Spleen (tissue), 11 donors: ENCODE measurements around the gene RNF17. TPM values are rescaled to one million over a fixed set of nuclear protein-coding genes. Genes with fewer than 3 reads are reported as not detected.

Experiments used
- DNase-seq: peaks from one replicate; pipeline ENCODE4 v3.0.0-alpha.2; 2020
- H3K27ac ChIP-seq, 8 donors: fragments of 200-600 bp; sonication (generic) in 7 of 8; 1 replicate in 4 of 8; 2 replicates in 4 of 8; pipeline versions ENCODE4 v1.5.0 to v1.8.0; 2016 to 2021; ENCODE audit warnings: inconsistent platforms in 4 of 8, mild to moderate bottlenecking in 4 of 8, moderate library complexity in 1 of 8
- H3K27me3 ChIP-seq, 7 donors: fragments of 200-600 bp; sonication (generic) in 6 of 7; replicated peaks in 1 of 7; 1 replicate in 4 of 7; 2 replicates in 3 of 7; pipeline versions ENCODE4 v1.5.0 to v1.8.0; 2016 to 2021; ENCODE audit warnings: inconsistent platforms in 3 of 7, mild to moderate bottlenecking in 1 of 7
- H3K36me3 ChIP-seq, 6 donors: fragments of 200-600 bp; sonication (generic) in 5 of 6; 1 replicate in 4 of 6; 2 replicates in 2 of 6; pipeline versions ENCODE4 v1.5.0 to v1.8.0; 2016 to 2021; ENCODE audit warnings: inconsistent platforms in 2 of 6
- H3K4me1 ChIP-seq, 6 donors: fragments of 200-600 bp; sonication (generic) in 5 of 6; 1 replicate in 3 of 6; 2 replicates in 3 of 6; pipeline versions ENCODE4 v1.5.0 to v1.8.0; 2016 to 2021; ENCODE audit warnings: inconsistent platforms in 3 of 6
- H3K4me3 ChIP-seq, 8 donors: fragments of 200-600 bp; sonication (generic) in 7 of 8; 1 replicate in 4 of 8; 2 replicates in 4 of 8; pipeline versions ENCODE4 v1.5.0 to v1.8.0; 2016 to 2021; ENCODE audit warnings: inconsistent platforms in 4 of 8, mild to moderate bottlenecking in 4 of 8, moderate library complexity in 2 of 8
- H3K9me3 ChIP-seq, 8 donors: fragments of 200-600 bp; sonication (generic) in 7 of 8; 1 replicate in 4 of 8; 2 replicates in 4 of 8; pipeline versions ENCODE4 v1.5.0 to v1.8.0; 2016 to 2021; ENCODE audit warnings: inconsistent platforms in 4 of 8
- CTCF ChIP-seq, 11 experiments: fragments of 200-600 bp in 7 of 11; fragments of 450-650 bp in 4 of 11; sonication (generic) in 4 of 11; IDR thresholded peaks in 8 of 11; conservative IDR thresholded peaks in 3 of 11; 1 replicate in 7 of 11; 2 replicates in 4 of 11; pipeline versions ENCODE4 v1.4.0 to v1.8.0; 2016 to 2021; ENCODE audit warnings: antibody characterized with exemption in 11 of 11, inconsistent platforms in 4 of 11, mild to moderate bottlenecking in 1 of 11
- POLR2A ChIP-seq, 3 donors: fragments of 450-650 bp; IDR thresholded peaks; one replicate each; pipeline ENCODE4 v1.5.1; 2017; ENCODE audit warnings: antibody characterized with exemption in 3 of 3, mild to moderate bottlenecking in 1 of 3
- POLR2AphosphoS5 ChIP-seq, 3 donors: sonication (generic); formaldehyde crosslinking; IDR thresholded peaks; one replicate each; pipeline ENCODE4 v1.5.1; 2017; ENCODE audit warnings: antibody characterized with exemption in 3 of 3
- WGBS, 5 donors: extraction: QIAGEN DNeasy Blood & Tissue Kit in 3 of 5; methylation state at CpG; one replicate each; pipeline versions ENCODE4 v1.1.5 to v1.1.7; 2013 to 2018; 5-methylcytosine and 5-hydroxymethylcytosine counted together
- intact Hi-C: fragments of 100-400 bp; cut with DNase I; formaldehyde crosslinking; loops from one replicate; pipeline ENCODE4 v1.15.0; 2023; ENCODE audit warnings: low total_unique reads
- polyA plus RNA-seq, 3 donors: library from polyadenylated mRNA; stranded (reverse); fragments of 200-250 nt; gene quantifications; one replicate each; pipeline ENCODE4 v1.2.1, GENCODE V29; 2013
- total RNA-seq, 7 donors: library from RNA; depleted of rRNA in 3 of 7; stranded (reverse); fragments of >200 nt in 3 of 7; fragmentation: NEBNext Ultra II Directional in 4 of 7; extraction: Animal tissue kit (Norgen Biotek cat#: 25700) in 4 of 7; gene quantifications; one replicate each; pipeline versions ENCODE4 v1.1.0 to v1.2.1, GENCODE V29; 2016 to 2021
- donor health status: healthy with polysubstance abuse.
- donor health status: DM: no; HTN: no; CAD: no; lungs with moderate emphysema.
- donor health status: DM: no; HTN: no; CAD: no.
- donor health status: Bipolar disorder and iron deficiency.
- donor health status: healthy.
- donor health status: DM: no; HTN: no; CAD: no.
- donor health status: DM: yes; HTN: yes; CAD: no.

The RNF17 gene
- total and polyA plus RNA-seq, 10 donors, result 0.02 to 0.38 (median 0.24) TPM; not detected in 6

DNA sequence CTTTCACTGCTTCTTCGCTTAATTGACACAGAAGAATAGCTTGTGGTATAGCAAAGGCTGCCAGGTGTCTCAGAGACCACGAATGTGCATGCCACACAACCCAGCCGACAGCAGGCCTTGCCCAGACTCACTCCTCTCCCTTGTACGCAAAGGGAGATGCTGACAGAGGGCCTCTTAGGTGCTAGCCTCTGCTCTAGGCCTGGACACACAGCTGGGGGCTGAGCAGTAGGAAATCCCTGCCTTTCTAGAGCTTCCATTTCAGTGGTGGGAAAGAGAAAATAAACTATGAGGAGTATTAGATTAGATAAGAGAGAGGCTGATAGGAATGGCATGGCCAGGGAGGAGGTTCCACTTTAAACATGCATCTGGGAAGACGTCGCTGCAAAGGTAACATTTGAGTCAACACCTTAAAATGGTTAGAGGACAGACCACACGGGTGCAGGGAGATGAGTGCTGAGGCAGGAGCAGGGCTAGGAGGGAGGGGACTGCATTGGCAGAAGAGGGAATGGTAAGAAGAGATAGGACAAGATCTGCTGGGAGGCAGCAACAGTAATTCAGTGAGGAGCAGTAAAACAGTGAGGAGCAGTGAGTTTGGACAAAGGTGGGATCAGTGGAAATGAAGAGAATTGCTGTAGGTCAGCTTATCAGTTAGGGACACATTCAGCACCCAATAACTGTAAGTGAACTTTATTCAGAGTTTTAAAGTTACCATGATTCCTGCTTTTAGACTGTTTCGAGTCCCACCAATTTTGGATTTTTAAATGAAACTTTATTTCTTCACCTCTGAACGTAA, 100.0 kb downstream of the RNF17 start:
- no peak overlapping the region for H3K4me3 ChIP-seq
- H3K27me3 ChIP-seq, result peaks cover 0 to under 1% (median 0%) of the 10 kb centered on the region in 7 donors
- TF ChIP-seq POLR2A (IDR thresholded peaks at IDR 0.05) (no peak), CTCF (IDR thresholded peaks at IDR 0.05 in 8 of 11, conservative IDR thresholded peaks at IDR 0.05 in 3 of 11) (no peak), POLR2AphosphoS5 (IDR thresholded peaks at IDR 0.05) (no peak)
- no peaks in the 10 kb centered on the region for H3K9me3 ChIP-seq
- no peaks in the 10 kb centered on the region for H3K36me3 ChIP-seq
- peaks cover 0 to 3% (median 0%) of the 10 kb centered on the region in 6 donors for H3K4me1 ChIP-seq
- DNase-seq, result no peak
- H3K27ac ChIP-seq, result no peak overlapping the region
- intact Hi-C loops, result no loop called here
- WGBS, 5 donors, result 72 to 84% (median 80%) methylated on average over 9 of the region's 9 CpGs

DNA sequence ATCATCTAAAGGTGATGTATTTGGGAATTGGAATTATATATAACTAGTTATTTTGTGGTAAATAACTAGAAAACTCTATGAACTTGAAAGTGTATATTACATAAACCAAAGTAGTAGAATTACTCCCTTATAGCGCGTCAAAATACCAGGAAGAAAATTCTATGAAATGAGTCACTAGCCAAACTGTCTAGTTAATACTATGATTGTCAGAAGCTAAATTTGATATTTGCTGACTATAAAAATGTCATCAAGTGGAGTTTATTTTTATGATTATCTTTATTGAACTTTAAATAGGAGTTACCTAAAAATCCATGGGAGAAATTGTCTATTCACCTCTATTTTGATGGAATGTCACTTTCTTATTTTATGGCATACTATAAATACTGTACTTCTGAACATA, 100.6 kb downstream of the RNF17 start:
- WGBS, 5 donors, result 90 to 98% (median 96%) methylated on average over 2 of the region's 2 CpGs
- intact Hi-C loops, result no loop called here

GRCh38 chr13:24865163-24865953, 101.4 kb downstream of the RNF17 start:
- H3K4me3 ChIP-seq, result no peak overlapping the region
- no peaks in the 10 kb centered on the region for H3K9me3 ChIP-seq
- no peaks in the 10 kb centered on the region for H3K36me3 ChIP-seq
- H3K27ac ChIP-seq, result no peak overlapping the region
- peaks cover 0 to 14% (median 0%) of the 10 kb centered on the region in 7 donors for H3K27me3 ChIP-seq
- H3K4me1 ChIP-seq, result peaks cover 0 to 3% (median 0%) of the 10 kb centered on the region in 6 donors
- no peak for TF ChIP-seq POLR2A (IDR thresholded peaks at IDR 0.05)
- no peak for TF ChIP-seq POLR2AphosphoS5 (IDR thresholded peaks at IDR 0.05)
- TF ChIP-seq CTCF (IDR thresholded peaks at IDR 0.05 in 8 of 11, conservative IDR thresholded peaks at IDR 0.05 in 3 of 11), result no peak
- WGBS, 5 donors, result 16 to 29% (median 25%) methylated on average over 5 of the region's 5 CpGs
- no peak for DNase-seq
- intact Hi-C loops, result no loop called here

More for the DNA sequence above, 100.6 kb downstream of the RNF17 start:
- no peak for DNase-seq
- Histone ChIP-seq H3K27ac (no peak overlapping the region), H3K27me3 (peaks cover 0 to 6% (median 0%) of the 10 kb centered on the region in 7 donors), H3K4me1 (peaks cover 0 to 3% (median 0%) of the 10 kb centered on the region in 6 donors), H3K36me3 (no peaks in the 10 kb centered on the region), H3K4me3 (no peak overlapping the region), H3K9me3 (no peaks in the 10 kb centered on the region)
- TF ChIP-seq CTCF (IDR thresholded peaks at IDR 0.05 in 8 of 11, conservative IDR thresholded peaks at IDR 0.05 in 3 of 11) (no peak), POLR2A (IDR thresholded peaks at IDR 0.05) (no peak), POLR2AphosphoS5 (IDR thresholded peaks at IDR 0.05) (no peak)

DNA sequence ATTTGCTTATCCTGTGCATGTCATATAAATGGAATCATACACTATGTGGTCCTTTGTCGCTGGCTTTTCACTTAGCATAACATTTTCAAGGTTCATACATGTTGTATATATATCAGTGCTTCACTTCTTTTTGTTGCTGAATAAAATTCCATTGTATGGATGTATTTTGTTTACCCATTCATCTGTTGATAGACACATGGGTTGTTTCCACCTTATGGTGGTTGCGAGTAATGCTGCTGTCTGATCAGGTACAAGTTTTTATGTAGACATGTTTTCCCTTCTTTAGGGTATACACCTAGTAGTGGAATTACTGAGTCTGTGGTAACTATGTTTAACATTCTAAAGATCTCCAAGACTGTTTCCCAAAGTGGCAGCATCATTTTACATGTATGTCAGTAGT, 102.5 kb downstream of the RNF17 start:
- H3K27ac ChIP-seq, result no peak overlapping the region
- 86 to 97% (median 91%) methylated on average over 2 of the region's 2 CpGs for WGBS, 5 donors
- no peak overlapping the region for H3K4me3 ChIP-seq
- intact Hi-C loops, result no loop called here
- no peak for DNase-seq
- H3K9me3 ChIP-seq, result no peaks in the 10 kb centered on the region
- H3K27me3 ChIP-seq, result peaks cover 0 to 23% (median 0%) of the 10 kb centered on the region in 7 donors
- H3K36me3 ChIP-seq, result no peaks in the 10 kb centered on the region
- H3K4me1 ChIP-seq, result peaks cover 0 to 3% (median 0%) of the 10 kb centered on the region in 6 donors
- no peak for TF ChIP-seq POLR2A (IDR thresholded peaks at IDR 0.05)
- no peak for TF ChIP-seq CTCF (IDR thresholded peaks at IDR 0.05 in 8 of 11, conservative IDR thresholded peaks at IDR 0.05 in 3 of 11)
- no peak for TF ChIP-seq POLR2AphosphoS5 (IDR thresholded peaks at IDR 0.05)
